IPS-NIHi7 (cell line): ENCODE data around the gene PER2.
A peak's percentile ranks its signal among the peaks of the same experiment; 100 is the strongest.

ENCODE experiments used
- DNase-seq: peaks from one replicate; pipeline ENCODE4 v3.0.0; 2012; ENCODE audit warnings: mixed read lengths; ENCODE audit errors: extremely low spot score

The PER2 gene

DNA sequence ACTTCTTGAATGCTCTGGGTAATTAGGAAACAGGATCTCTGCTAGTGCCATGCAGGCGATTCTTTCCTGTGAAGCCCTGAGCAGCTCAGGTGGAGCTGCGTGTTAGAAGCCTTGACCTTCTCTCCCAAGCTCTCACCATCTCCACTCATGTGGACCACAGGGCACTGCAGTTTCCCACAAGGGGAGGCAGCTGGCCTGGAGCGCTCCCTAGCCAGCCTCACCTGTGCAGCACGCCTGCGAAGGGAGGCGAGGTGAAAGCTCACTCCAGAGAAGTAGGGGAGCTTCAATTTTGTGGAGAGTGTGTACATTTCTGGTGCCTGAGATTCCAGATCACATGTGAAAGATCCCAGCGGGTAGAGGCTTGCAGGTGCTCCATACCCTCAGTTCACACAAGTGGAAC, 37.5 kb downstream of the PER2 start:
- DNase-seq, result no peak

DNA sequence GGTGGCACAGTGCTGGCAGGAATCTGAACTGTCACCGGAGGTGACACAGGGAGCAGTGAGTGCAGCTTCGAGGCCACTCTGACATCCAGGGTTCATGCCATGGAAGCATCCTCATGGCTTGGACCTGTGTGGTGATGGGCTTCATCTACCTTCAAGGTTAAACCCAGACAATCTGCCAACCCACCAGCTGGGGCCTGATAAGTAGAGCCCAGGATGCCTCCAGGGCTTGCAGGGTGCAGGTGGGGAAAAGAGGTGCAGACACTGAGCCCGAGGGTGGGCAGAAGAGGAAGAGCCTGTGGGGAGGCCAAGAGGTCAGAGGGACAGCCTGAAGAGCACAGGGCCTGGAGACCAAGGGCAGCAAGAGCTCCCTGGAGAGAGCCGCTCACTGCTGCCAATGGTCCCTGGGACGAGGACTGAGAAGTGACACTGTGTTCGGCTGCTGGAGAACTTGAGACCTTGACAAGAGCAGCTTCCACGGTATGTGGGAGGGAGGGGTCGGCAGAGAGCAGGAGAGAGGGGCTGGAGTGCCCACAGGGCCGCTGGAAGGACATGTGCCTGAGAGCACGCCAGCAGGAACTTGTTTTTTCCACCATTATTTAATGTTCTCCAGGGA, 40.5 kb downstream of the PER2 start:
- no peak for DNase-seq

DNA sequence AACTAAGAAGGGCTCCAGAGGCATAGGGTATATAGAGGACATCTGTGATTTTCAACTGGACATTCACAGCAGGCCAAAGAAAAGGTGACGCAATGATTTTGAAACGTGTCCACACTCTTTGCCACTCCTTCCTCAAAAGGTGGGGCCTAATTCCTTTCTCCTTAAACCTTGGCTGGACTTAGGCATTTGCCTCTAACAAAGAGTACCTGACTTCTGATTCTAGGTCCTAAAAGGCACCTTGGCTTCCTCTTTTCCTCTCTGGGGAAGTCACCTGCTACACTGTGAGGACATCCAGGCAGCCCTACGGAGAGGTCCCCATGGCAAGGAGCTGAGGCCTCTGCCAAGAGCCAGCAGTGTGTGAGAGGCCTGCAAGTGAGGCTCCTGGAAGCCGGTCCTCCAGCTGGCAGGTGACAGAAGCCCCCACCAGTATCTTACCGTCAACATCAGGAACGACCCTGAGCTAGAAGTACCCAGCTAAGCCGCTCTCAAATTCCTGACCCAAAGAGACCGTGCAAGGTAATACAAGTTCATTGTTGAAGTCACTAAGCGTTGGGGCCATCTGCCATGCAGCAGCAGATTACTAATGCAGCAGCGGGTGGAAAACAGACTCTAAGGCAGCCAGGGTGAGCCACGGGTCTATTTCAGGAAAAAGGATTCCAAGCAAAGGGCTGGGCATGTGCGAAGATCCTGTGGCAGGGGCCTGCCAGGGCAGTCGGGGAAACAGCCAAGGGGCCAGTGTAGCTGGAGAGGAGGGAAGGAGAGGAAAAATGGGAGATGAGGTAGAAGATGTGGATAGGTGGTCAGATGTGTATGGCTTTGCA, 41.2 kb downstream of the PER2 start:
- no peak for DNase-seq

- no peak for DNase-seq
Observed at GRCh38 chr2:238244151-238244550, 44.3 kb downstream of the PER2 start.

GRCh38 chr2:238243496-238244076, 44.8 kb downstream of the PER2 start:
- DNase-seq, result no peak

GRCh38 chr2:238242731-238243495, 45.5 kb downstream of the PER2 start:
- DNase-seq, result no peak

DNA sequence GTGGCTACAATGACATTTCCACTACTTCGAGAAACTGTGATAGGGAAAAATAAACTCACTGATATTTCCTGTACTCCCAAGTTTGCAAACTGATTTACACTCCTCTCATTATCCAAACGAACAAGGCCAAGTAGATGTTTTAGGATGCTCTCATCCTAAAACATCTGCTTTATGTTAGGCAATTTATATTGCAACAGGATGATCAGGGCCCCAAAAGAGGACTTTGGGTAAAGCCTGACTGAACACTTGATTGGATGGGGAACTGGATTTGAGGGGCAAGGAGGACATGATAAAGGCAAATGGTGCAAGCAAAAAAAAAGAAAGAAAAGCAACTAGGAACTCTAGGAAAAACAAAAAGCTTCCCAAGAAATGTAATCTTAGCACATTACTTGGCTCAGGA, 46.4 kb downstream of the PER2 start:
- no peak for DNase-seq

GRCh38 chr2:238240757-238241711, 47.4 kb downstream of the PER2 start:
- DNase-seq, result peak; percentile 73

DNA sequence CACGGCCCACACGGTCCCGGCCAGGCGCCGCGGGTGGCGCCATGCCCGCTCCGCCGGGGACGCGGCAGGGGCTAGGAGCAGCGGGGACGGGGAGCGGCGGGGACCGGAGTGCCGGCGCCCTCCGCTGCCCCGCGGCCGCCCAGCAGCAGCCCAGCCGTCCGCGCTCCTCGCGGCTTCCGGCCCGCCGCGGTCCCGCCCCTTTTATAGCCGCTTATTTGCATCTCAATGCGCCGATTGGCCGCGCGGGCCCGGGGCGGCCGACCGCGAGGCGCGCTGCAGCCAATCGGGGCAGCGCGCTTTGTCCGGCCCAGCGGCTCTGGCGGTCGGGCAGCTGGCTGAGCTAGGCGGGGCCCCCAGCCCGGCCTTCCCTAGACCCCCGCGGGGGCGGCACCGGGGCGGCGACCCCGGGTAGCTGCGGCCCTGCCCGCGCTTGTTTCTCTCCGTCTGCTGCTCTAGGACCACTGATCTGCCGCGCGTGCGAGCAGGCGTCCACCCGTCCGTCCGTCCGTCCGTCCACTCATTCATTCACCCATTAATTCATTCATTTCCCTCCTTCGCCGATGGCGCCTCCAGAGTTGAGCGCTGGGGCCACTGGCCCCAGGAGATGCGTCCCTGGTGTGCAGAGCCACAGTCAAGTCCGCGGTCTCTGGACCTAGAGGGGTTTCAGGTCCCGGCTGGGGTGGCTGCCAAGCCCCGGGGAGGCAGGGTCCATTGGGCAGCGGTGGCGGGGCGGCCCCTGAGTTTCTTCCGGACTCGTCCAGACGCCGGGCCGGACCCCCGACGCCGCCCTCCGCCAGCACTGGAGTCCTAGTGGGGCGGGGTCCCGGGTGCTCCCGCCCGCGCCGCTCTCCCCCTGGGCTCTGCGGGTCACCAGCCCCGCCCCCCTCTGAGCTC, 48.3 kb downstream of the PER2 start, which contains the start of gene HES6:
HES6 (minus strand) TSS at position 176 of the 894 bp plus-strand sequence; CDS start at position 43, 133 bp downstream.
- DNase-seq, result peak; percentile 98

GRCh38 chr2:238239543-238239862, 48.9 kb downstream of the PER2 start:
- no peak for DNase-seq

DNA sequence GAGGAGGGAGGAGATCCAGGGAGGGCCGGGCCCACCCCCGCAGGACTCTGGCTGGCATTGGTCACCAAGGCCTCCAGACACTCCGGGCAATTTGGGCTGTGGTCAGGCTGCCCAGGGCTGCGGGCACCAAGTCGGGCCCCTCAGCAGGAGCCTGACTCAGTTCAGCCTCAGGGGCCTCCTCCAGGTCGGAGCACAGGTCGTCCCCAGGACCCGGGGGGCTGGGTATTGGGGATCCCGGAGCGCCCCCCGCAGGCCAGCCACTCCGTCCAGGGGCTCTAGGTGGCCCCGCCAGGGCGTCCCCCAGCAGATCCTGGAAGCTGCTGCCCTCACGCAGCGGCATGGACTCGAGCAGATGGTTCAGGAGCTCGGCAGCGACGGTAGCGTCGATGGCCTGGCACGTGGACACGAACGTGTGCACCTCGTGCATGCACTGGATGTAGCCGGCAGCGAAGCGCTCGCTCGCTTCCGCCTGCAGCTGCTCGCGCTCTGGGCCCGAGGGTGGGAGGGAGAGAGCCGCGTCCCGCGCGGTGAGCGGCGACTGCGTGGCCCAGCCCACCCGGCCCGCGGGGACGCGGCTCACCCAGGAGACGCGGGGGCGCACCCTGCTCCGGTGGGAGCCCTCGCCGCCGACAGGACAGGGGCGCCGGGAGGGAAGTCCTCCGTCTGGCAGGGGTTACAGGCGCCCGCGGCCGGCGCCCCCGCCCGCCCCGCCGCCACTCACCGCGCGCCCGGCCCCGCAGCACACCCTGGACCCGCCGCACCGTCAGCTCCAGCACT, 49.5 kb downstream of the PER2 start:
- DNase-seq, result no peak

- no peak for DNase-seq
Observed at GRCh38 chr2:238238311-238238765, 50.1 kb downstream of the PER2 start.

GRCh38 chr2:238237431-238238135, 50.8 kb downstream of the PER2 start:
- no peak for DNase-seq

- DNase-seq, result no peak
Observed at GRCh38 chr2:238236571-238236970, 51.8 kb downstream of the PER2 start.

- no peak for DNase-seq
Observed at GRCh38 chr2:238235856-238236255, 52.6 kb downstream of the PER2 start.

DNA sequence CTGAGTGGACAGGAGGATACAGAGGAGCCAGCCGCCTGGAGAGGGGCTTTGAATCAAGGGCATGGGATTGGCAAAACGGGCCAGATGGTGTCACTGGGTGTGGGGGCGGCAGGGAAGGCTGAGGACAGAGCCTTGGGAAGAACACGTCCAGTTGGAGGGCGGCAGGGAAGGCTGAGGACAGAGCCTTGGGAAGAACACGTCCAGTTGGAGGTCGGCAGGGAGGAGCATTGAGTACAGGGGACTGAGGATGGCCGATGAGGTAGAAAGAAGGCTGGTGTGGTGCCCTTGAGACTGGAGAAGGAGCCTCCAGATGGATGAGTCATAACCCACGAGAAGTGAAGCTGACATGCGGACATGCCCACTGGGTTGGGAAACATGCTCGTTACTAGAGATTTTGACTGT, 53.1 kb downstream of the PER2 start:
- DNase-seq, result no peak

DNA sequence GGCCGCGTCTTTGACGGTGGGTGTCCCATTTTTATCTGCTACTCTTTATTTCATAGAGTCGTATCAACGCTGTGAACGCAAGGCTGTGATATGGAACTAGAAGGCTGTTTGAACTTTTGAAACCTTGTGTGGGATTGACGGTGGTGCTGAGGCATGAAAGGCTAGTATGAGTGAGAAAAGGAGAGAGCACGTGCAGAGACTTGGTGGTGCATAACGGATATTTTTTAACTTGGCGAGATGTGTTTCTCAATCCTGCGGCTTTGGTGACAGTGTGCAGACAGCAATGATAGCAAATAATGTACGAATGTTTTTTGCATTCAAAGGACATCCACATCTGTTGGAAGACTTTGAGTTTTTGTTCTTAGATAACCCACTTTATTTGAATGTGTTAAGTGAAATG, 54.8 kb downstream of the PER2 start:
- DNase-seq, result no peak

DNA sequence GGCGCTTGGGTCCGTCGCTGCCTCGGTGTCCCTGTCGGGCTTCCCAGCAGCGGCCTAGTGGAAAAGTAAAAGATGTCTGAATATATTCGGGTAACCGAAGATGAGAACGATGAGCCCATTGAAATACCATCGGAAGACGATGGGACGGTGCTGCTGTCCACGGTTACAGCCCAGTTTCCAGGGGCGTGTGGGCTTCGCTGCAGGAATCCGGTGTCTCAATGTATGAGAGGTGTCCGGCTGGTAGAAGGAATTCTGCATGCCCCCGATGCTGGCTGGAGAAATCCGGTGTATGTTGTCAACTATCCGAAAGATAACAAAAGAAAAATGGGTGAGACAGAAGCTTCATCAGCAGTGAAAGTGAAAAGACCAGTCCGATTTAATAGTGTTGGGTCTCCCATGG, 56.6 kb downstream of the PER2 start:
- DNase-seq, result no peak
